ENCODE measurements around the gene MLC1.

MLC1 gene

GRCh38 chr22:50074056-50074455 lies 11.2 kb downstream of the MLC1 start:
- H3K4me1 ChIP-seq (ENCODE audit: control insufficient read depth, insufficient read depth, low read length): no peaks in the 10 kb centered on the region
- no peak overlapping the region for H3K9ac ChIP-seq (ENCODE audit: low read length)
- H3K9me3 ChIP-seq (ENCODE audit: control insufficient read depth, low read length): no peaks in the 10 kb centered on the region
- peaks cover 33% of the 10 kb centered on the region for H3K27me3 ChIP-seq (replicated peaks; ENCODE audit: control insufficient read depth, insufficient read depth, low read length)
- no peak overlapping the region for H3K4me3 ChIP-seq (ENCODE audit: low read length)
- no peak for DNase-seq (ENCODE audit: low read depth)
- no peaks in the 10 kb centered on the region for H3K36me3 ChIP-seq (ENCODE audit: control insufficient read depth, insufficient read depth, low read length, severe bottlenecking)

- no peak overlapping the region for H3K4me3 ChIP-seq (ENCODE audit: low read length)
- no peak for DNase-seq (ENCODE audit: low read depth)
- no peaks in the 10 kb centered on the region for H3K9me3 ChIP-seq (ENCODE audit: control insufficient read depth, low read length)
- H3K9ac ChIP-seq (ENCODE audit: low read length): no peak overlapping the region
- no peaks in the 10 kb centered on the region for H3K4me1 ChIP-seq (ENCODE audit: control insufficient read depth, insufficient read depth, low read length)
- H3K27me3 ChIP-seq (replicated peaks; ENCODE audit: control insufficient read depth, insufficient read depth, low read length): peaks cover 33% of the 10 kb centered on the region
- no peaks in the 10 kb centered on the region for H3K36me3 ChIP-seq (ENCODE audit: control insufficient read depth, insufficient read depth, low read length, severe bottlenecking)
These were observed 12.3 kb downstream of the MLC1 start for GRCh38 chr22:50072714-50073538.

DNA sequence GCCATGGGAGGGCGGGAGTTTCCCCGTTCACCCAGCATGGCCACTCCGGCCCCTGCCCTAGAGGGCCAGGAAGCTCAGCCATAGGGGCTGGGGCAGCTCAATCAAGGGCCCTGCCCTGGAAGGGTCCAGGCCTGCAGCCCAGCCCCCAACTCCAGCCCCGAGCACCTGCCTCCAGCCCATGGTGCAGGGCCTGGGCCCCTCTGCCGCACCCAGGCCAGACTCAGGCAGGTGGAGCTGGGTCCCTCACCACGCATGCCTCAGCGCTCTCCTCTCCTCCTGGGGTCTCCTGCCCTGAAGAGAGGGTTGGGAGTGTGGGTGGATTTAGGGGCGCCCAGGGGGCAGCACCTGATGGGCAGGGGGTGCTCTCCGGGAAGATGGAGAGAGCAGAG lies 13.1 kb downstream of the MLC1 start:
- H3K9ac ChIP-seq (ENCODE audit: low read length): no peak overlapping the region
- H3K4me3 ChIP-seq (ENCODE audit: low read length): no peak overlapping the region
- H3K4me1 ChIP-seq (ENCODE audit: control insufficient read depth, insufficient read depth, low read length): no peaks in the 10 kb centered on the region
- no peaks in the 10 kb centered on the region for H3K36me3 ChIP-seq (ENCODE audit: control insufficient read depth, insufficient read depth, low read length, severe bottlenecking)
- no peaks in the 10 kb centered on the region for H3K9me3 ChIP-seq (ENCODE audit: control insufficient read depth, low read length)
- DNase-seq (ENCODE audit: low read depth): no peak
- peaks cover 33% of the 10 kb centered on the region for H3K27me3 ChIP-seq (replicated peaks; ENCODE audit: control insufficient read depth, insufficient read depth, low read length)

- Histone ChIP-seq H3K36me3 (ENCODE audit: control insufficient read depth, insufficient read depth, low read length, severe bottlenecking) (no peaks in the 10 kb centered on the region), H3K9ac (ENCODE audit: low read length) (no peak overlapping the region), H3K4me3 (ENCODE audit: low read length) (no peak overlapping the region), H3K27me3 (replicated peaks; ENCODE audit: control insufficient read depth, insufficient read depth, low read length) (peaks cover 28% of the 10 kb centered on the region), H3K9me3 (ENCODE audit: control insufficient read depth, low read length) (no peaks in the 10 kb centered on the region), H3K4me1 (ENCODE audit: control insufficient read depth, insufficient read depth, low read length) (no peaks in the 10 kb centered on the region)
- no peak for DNase-seq (ENCODE audit: low read depth)
These were observed 13.6 kb downstream of the MLC1 start for GRCh38 chr22:50071432-50072166.

GRCh38 chr22:50070366-50070765 lies 14.9 kb downstream of the MLC1 start:
- no peaks in the 10 kb centered on the region for H3K4me1 ChIP-seq (ENCODE audit: control insufficient read depth, insufficient read depth, low read length)
- DNase-seq (ENCODE audit: low read depth): no peak
- no peak overlapping the region for H3K9ac ChIP-seq (ENCODE audit: low read length)

GRCh38 chr22:50068096-50068495 lies 17.1 kb downstream of the MLC1 start:
- no peaks in the 10 kb centered on the region for H3K4me1 ChIP-seq (ENCODE audit: control insufficient read depth, insufficient read depth, low read length)
- H3K9ac ChIP-seq (ENCODE audit: low read length): no peak overlapping the region
- no peaks in the 10 kb centered on the region for H3K36me3 ChIP-seq (ENCODE audit: control insufficient read depth, insufficient read depth, low read length, severe bottlenecking)
- H3K9me3 ChIP-seq (ENCODE audit: control insufficient read depth, low read length): no peaks in the 10 kb centered on the region
- DNase-seq (ENCODE audit: low read depth): no peak
- no peak overlapping the region for H3K4me3 ChIP-seq (ENCODE audit: low read length)
- peaks cover 29% of the 10 kb centered on the region for H3K27me3 ChIP-seq (replicated peaks; ENCODE audit: control insufficient read depth, insufficient read depth, low read length)

More at GRCh38 chr22:50070366-50070765, 14.9 kb downstream of the MLC1 start:
- Histone ChIP-seq H3K9me3 (ENCODE audit: control insufficient read depth, low read length) (no peaks in the 10 kb centered on the region), H3K27me3 (replicated peaks; ENCODE audit: control insufficient read depth, insufficient read depth, low read length) (peaks cover 25% of the 10 kb centered on the region), H3K36me3 (ENCODE audit: control insufficient read depth, insufficient read depth, low read length, severe bottlenecking) (no peaks in the 10 kb centered on the region), H3K4me3 (ENCODE audit: low read length) (no peak overlapping the region)

DNA sequence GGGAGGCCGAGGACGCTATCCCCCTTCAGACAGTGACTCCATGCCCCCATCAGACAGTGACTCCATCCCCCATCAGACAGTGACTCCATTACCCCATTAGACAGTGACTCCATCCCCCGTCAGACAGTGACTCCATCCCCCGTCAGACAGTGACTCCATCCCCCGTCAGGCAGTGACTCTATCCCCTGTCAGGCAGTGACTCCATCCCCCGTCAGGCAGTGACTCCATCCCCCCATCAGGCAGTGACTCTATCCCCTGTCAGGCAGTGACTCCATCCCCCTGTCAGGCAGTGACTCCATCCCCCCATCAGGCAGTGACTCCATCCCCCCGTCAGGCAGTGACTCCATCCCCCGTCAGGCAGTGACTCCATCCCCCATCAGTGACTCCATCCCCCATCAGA lies 18.0 kb downstream of the MLC1 start:
- Histone ChIP-seq H3K9ac (ENCODE audit: low read length) (no peak overlapping the region), H3K27me3 (replicated peaks; ENCODE audit: control insufficient read depth, insufficient read depth, low read length) (peaks cover 36% of the 10 kb centered on the region), H3K9me3 (ENCODE audit: control insufficient read depth, low read length) (no peaks in the 10 kb centered on the region), H3K4me1 (ENCODE audit: control insufficient read depth, insufficient read depth, low read length) (no peaks in the 10 kb centered on the region), H3K4me3 (ENCODE audit: low read length) (no peak overlapping the region), H3K36me3 (ENCODE audit: control insufficient read depth, insufficient read depth, low read length, severe bottlenecking) (no peaks in the 10 kb centered on the region)
- no peak for DNase-seq (ENCODE audit: low read depth)

GRCh38 chr22:50064453-50064852 lies 20.8 kb downstream of the MLC1 start:
- Histone ChIP-seq H3K4me1 (ENCODE audit: control insufficient read depth, insufficient read depth, low read length) (peaks cover 2% of the 10 kb centered on the region), H3K9ac (ENCODE audit: low read length) (no peak overlapping the region), H3K9me3 (ENCODE audit: control insufficient read depth, low read length) (no peaks in the 10 kb centered on the region), H3K27me3 (replicated peaks; ENCODE audit: control insufficient read depth, insufficient read depth, low read length) (peaks cover 42% of the 10 kb centered on the region), H3K4me3 (ENCODE audit: low read length) (no peak overlapping the region), H3K36me3 (ENCODE audit: control insufficient read depth, insufficient read depth, low read length, severe bottlenecking) (no peaks in the 10 kb centered on the region)
- no peak for DNase-seq (ENCODE audit: low read depth)

GRCh38 chr22:50063589-50064393 lies 21.4 kb downstream of the MLC1 start:
- H3K27me3 ChIP-seq (replicated peaks; ENCODE audit: control insufficient read depth, insufficient read depth, low read length): peaks cover 44% of the 10 kb centered on the region
- DNase-seq (ENCODE audit: low read depth): no peak

GRCh38 chr22:50062509-50063135 lies 22.6 kb downstream of the MLC1 start:
- Histone ChIP-seq H3K36me3 (ENCODE audit: control insufficient read depth, insufficient read depth, low read length, severe bottlenecking) (no peaks in the 10 kb centered on the region), H3K27me3 (replicated peaks; ENCODE audit: control insufficient read depth, insufficient read depth, low read length) (peaks cover 44% of the 10 kb centered on the region), H3K9me3 (ENCODE audit: control insufficient read depth, low read length) (no peaks in the 10 kb centered on the region), H3K4me1 (ENCODE audit: control insufficient read depth, insufficient read depth, low read length) (peaks cover 8% of the 10 kb centered on the region), H3K4me3 (ENCODE audit: low read length) (no peak overlapping the region), H3K9ac (ENCODE audit: low read length) (no peak overlapping the region)
- no peak for DNase-seq (ENCODE audit: low read depth)

More at GRCh38 chr22:50063589-50064393, 21.4 kb downstream of the MLC1 start:
- H3K9me3 ChIP-seq (ENCODE audit: control insufficient read depth, low read length): no peaks in the 10 kb centered on the region
- H3K4me1 ChIP-seq (ENCODE audit: control insufficient read depth, insufficient read depth, low read length): peaks cover 7% of the 10 kb centered on the region
- H3K9ac ChIP-seq (ENCODE audit: low read length): no peak overlapping the region
- H3K4me3 ChIP-seq (ENCODE audit: low read length): no peak overlapping the region
- no peaks in the 10 kb centered on the region for H3K36me3 ChIP-seq (ENCODE audit: control insufficient read depth, insufficient read depth, low read length, severe bottlenecking)
